ENCODE results near the gene VTI1A. TPM values are rescaled to one million over a fixed set of nuclear protein-coding genes. Genes with fewer than 3 reads are reported as not detected.

VTI1A gene
- polyA plus RNA-seq, 2 of the 4 experiments (the other 2 are of a cell fraction): 17.0 to 25.3 TPM

- CTCF ChIA-PET: interaction anchor here (0.7 kb wide), 2 partner anchors 8 to 459 kb away, joined by 3 read pairs; no protein-coding TSS in a partner anchor
- no peak overlapping the region for H3K27ac ChIP-seq
These were observed 160.5 kb downstream of the VTI1A start for GRCh38 chr10:112607506-112607905.

DNA sequence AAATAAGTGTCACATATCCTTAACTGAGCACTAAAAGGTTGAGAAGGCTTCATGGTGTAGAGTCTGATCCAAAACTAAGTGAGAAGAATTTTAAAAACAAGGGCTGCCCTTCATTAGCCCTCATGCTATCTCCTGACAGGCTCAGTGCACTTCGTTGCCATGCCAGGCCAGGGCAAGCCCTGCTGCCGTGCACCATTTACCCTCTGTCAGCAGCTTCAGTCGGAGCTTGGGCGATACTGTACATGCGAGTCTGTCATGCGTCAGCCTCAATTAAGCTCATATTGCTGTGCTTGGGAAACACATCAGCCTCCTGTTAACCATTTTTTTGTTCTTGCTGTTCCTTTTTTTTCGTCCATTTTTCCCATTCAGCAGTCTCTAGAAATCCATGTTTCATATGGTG, 166.6 kb downstream of the VTI1A start:
- peaks cover 7% of the 10 kb centered on the region; the same call in 1 of the 3 replicates for H3K9me3 ChIP-seq
- ChIA-PET CTCF (interaction anchor here (1.0 to 1.7 kb wide), 2 partner anchors 9 to 11 kb away, joined by 3 read pairs; no protein-coding TSS in a partner anchor), POLR2A (no interaction called here)
- FAIRE-seq (no peak), ATAC-seq (no peak), DNase-seq (ENCODE audit: low read depth in 1 of 2, low spot score in 1 of 2) (no peak)
- H3K4me2 ChIP-seq: no peak overlapping the region
- no peak overlapping the region for H3K27ac ChIP-seq
- no peak overlapping the region for H3K4me3 ChIP-seq
- H3K4me1 ChIP-seq: 0 out of 3 replicates have a peak, but pooled peaks cover 5% of the 10 kb centered on the region
- WGBS (ENCODE audit: missing lambda C conversion rate): 94% methylated on average over 7 of the region's 7 CpGs
- TF ChIP-seq MYC (IDR thresholded peaks at IDR 0.05; ENCODE audit: borderline replicate concordance, low read length) (no peak), RAD21 (conservative IDR thresholded peaks at IDR 0.05 in 1 of 2, IDR thresholded peaks at IDR 0.05 in 1 of 2) (no peak), ZNF302 (CRISPR knock-in tag; IDR thresholded peaks at IDR 0.05) (no peak), KDM5A (IDR thresholded peaks at IDR 0.05) (no peak), EP300 (IDR thresholded peaks at IDR 0.05) (no peak), ESRRA (IDR thresholded peaks at IDR 0.05; ENCODE audit: borderline replicate concordance, low read length) (no peak), NFE2L2 (conservative IDR thresholded peaks at IDR 0.05; ENCODE audit: low read length) (no peak), CBX8 (IDR thresholded peaks at IDR 0.05) (no peak), FOXS1 (CRISPR knock-in tag; IDR thresholded peaks at IDR 0.05) (no peak), RNF2 (IDR thresholded peaks at IDR 0.05; ENCODE audit: borderline replicate concordance, low read depth) (no peak), HOXB13 (CRISPR knock-in tag; IDR thresholded peaks at IDR 0.05; ENCODE audit: low read depth) (no peak), ELK1 (IDR thresholded peaks at IDR 0.05; ENCODE audit: low read depth, low read length) (no peak), POLR2AphosphoS2 (conservative IDR thresholded peaks at IDR 0.05; ENCODE audit: low read length) (no peak)
- TF ChIP-seq, protein P1, sequence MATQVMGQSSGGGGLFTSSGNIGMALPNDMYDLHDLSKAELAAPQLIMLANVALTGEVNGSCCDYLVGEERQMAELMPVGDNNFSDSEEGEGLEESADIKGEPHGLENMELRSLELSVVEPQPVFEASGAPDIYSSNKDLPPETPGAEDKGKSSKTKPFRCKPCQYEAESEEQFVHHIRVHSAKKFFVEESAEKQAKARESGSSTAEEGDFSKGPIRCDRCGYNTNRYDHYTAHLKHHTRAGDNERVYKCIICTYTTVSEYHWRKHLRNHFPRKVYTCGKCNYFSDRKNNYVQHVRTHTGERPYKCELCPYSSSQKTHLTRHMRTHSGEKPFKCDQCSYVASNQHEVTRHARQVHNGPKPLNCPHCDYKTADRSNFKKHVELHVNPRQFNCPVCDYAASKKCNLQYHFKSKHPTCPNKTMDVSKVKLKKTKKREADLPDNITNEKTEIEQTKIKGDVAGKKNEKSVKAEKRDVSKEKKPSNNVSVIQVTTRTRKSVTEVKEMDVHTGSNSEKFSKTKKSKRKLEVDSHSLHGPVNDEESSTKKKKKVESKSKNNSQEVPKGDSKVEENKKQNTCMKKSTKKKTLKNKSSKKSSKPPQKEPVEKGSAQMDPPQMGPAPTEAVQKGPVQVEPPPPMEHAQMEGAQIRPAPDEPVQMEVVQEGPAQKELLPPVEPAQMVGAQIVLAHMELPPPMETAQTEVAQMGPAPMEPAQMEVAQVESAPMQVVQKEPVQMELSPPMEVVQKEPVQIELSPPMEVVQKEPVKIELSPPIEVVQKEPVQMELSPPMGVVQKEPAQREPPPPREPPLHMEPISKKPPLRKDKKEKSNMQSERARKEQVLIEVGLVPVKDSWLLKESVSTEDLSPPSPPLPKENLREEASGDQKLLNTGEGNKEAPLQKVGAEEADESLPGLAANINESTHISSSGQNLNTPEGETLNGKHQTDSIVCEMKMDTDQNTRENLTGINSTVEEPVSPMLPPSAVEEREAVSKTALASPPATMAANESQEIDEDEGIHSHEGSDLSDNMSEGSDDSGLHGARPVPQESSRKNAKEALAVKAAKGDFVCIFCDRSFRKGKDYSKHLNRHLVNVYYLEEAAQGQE (IDR thresholded peaks at IDR 0.05): no peak
- TF ChIP-seq, protein P2, sequence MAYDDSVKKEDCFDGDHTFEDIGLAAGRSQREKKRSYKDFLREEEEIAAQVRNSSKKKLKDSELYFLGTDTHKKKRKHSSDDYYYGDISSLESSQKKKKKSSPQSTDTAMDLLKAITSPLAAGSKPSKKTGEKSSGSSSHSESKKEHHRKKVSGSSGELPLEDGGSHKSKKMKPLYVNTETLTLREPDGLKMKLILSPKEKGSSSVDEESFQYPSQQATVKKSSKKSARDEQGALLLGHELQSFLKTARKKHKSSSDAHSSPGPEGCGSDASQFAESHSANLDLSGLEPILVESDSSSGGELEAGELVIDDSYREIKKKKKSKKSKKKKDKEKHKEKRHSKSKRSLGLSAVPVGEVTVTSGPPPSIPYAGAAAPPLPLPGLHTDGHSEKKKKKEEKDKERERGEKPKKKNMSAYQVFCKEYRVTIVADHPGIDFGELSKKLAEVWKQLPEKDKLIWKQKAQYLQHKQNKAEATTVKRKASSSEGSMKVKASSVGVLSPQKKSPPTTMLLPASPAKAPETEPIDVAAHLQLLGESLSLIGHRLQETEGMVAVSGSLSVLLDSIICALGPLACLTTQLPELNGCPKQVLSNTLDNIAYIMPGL (CRISPR knock-in tag; IDR thresholded peaks at IDR 0.05; ENCODE audit: borderline replicate concordance): no peak
- TF ChIP-seq, protein P3, sequence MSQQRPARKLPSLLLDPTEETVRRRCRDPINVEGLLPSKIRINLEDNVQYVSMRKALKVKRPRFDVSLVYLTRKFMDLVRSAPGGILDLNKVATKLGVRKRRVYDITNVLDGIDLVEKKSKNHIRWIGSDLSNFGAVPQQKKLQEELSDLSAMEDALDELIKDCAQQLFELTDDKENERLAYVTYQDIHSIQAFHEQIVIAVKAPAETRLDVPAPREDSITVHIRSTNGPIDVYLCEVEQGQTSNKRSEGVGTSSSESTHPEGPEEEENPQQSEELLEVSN (IDR thresholded peaks at IDR 0.05; ENCODE audit: borderline replicate concordance, low read depth): no peak

More at GRCh38 chr10:112607506-112607905, 160.5 kb downstream of the VTI1A start:
- no peak for ATAC-seq
- TF ChIP-seq POLR2A (IDR thresholded peaks at IDR 0.05; ENCODE audit: low read length) (no peak), EHF (CRISPR knock-in tag; IDR thresholded peaks at IDR 0.05) (no peak), FOSB (CRISPR knock-in tag; IDR thresholded peaks at IDR 0.05) (no peak), CBX8 (IDR thresholded peaks at IDR 0.05) (no peak), JUN (IDR thresholded peaks at IDR 0.05) (no peak), TFCP2L1 (CRISPR knock-in tag; IDR thresholded peaks at IDR 0.05) (no peak), HEYL (CRISPR knock-in tag; IDR thresholded peaks at IDR 0.05) (no peak), ESRRA (IDR thresholded peaks at IDR 0.05; ENCODE audit: borderline replicate concordance, low read length) (no peak), USF2 (IDR thresholded peaks at IDR 0.05) (no peak), GATA3 (IDR thresholded peaks at IDR 0.05; ENCODE audit: borderline replicate concordance) (no peak), RAD21 (conservative IDR thresholded peaks at IDR 0.05 in 1 of 2, IDR thresholded peaks at IDR 0.05 in 1 of 2) (no peak), RNF2 (IDR thresholded peaks at IDR 0.05; ENCODE audit: borderline replicate concordance, low read depth) (no peak), ZFP36 (IDR thresholded peaks at IDR 0.05; ENCODE audit: borderline replicate concordance, partially characterized antibody) (no peak), MAFK (IDR thresholded peaks at IDR 0.05; ENCODE audit: partially characterized antibody) (no peak)
- TF ChIP-seq, protein P3 (IDR thresholded peaks at IDR 0.05; ENCODE audit: borderline replicate concordance, low read depth): no peak
- TF ChIP-seq, protein P2 (CRISPR knock-in tag; IDR thresholded peaks at IDR 0.05; ENCODE audit: borderline replicate concordance): no peak
- DNase-seq (ENCODE audit: low read depth in 1 of 2, low spot score in 1 of 2): no peak
- Histone ChIP-seq H3K9me3 (no peaks in the 10 kb centered on the region), H3K4me3 (no peak overlapping the region), H3K4me2 (no peak overlapping the region), H3K4me1 (peaks cover 2% of the 10 kb centered on the region; the same call in 2 of the 3 replicates)
- POLR2A ChIA-PET: no interaction called here
- FAIRE-seq: no peak
- WGBS (ENCODE audit: missing lambda C conversion rate): 96% methylated on average over 2 of the region's 2 CpGs

Measured in A549 (cell line).